Measurements from ENCODE around the gene CITED2. TPM values are rescaled to one million over a fixed set of nuclear protein-coding genes. Genes with fewer than 3 reads are reported as not detected.

The CITED2 gene
- total and polyA plus RNA-seq, 2 of the 8 experiments (the other 6 are each of a cell fraction or from before 2014, with no cell fraction given) = 89.1 to 115 TPM

- FAIRE-seq (no peak), DNase-seq (ENCODE audit: low read depth in 1 of 2, low spot score in 2 of 2) (no peak)
- no peak overlapping the region for H3K4me2 ChIP-seq (ENCODE audit: insufficient read depth in 1 of 2, low read depth in 2 of 2, low read length in 2 of 2)
- H3K4me1 ChIP-seq (replicated peaks in 1 of 4; ENCODE audit: control insufficient read depth in 3 of 4, insufficient read depth in 4 of 4, low read length in 3 of 4) = no peaks in the 10 kb centered on the region
- H3K79me2 ChIP-seq (ENCODE audit: control insufficient read depth in 1 of 2, insufficient read depth in 2 of 2, low read length in 2 of 2) = no peaks in the 10 kb centered on the region
- no peak overlapping the region for H4K8ac ChIP-seq (ENCODE audit: extremely low read depth, insufficient read depth, low read length)
- H3K27me3 ChIP-seq (replicated peaks in 1 of 4; ENCODE audit: control insufficient read depth in 3 of 4, extremely low read depth in 1 of 4, insufficient read depth in 3 of 4, low read length in 3 of 4) = no peaks in the 10 kb centered on the region
- no peak overlapping the region for H3K23ac ChIP-seq (ENCODE audit: insufficient read length)
- H3K36me3 ChIP-seq (ENCODE audit: control insufficient read depth in 2 of 4, insufficient read depth in 4 of 4, low read length in 3 of 4) = no peaks in the 10 kb centered on the region
- no peak overlapping the region for H3K56ac ChIP-seq (replicated peaks; ENCODE audit: insufficient read length, low read depth, low read length)
- no peak overlapping the region for H2BK12ac ChIP-seq (ENCODE audit: low read depth, low read length)
- H4K20me1 ChIP-seq (replicated peaks in 1 of 2; ENCODE audit: control insufficient read depth in 1 of 2, insufficient read depth in 2 of 2, low read length in 2 of 2) = no peaks in the 10 kb centered on the region
- H3K9me3 ChIP-seq (ENCODE audit: insufficient read depth in 2 of 2, low read depth in 1 of 2, low read length in 1 of 2) = no peaks in the 10 kb centered on the region
- H2BK120ac ChIP-seq (replicated peaks; ENCODE audit: low read depth, low read length) = no peak overlapping the region
- no peak overlapping the region for H3K18ac ChIP-seq (ENCODE audit: extremely low read depth, low read length)
- no peak overlapping the region for H3K4me3 ChIP-seq (ENCODE audit: extremely low read depth in 1 of 4, insufficient read depth in 2 of 4, low read depth in 3 of 4, low read length in 4 of 4)
- no peak overlapping the region for H2AFZ ChIP-seq (ENCODE audit: low read length)
- no peak overlapping the region for H2BK15ac ChIP-seq (ENCODE audit: low read length)
- no peak overlapping the region for H2BK5ac ChIP-seq (ENCODE audit: low read depth, low read length)
- CTCF ChIA-PET (ENCODE audit: partially characterized antibody) = interaction anchor here (0.6 to 1.1 kb wide), 3 partner anchors 75 to 85 kb away, joined by 3 read pairs; no protein-coding TSS in a partner anchor
- POLR2A ChIA-PET (ENCODE audit: partially characterized antibody) = interaction anchor here (0.7 to 1.4 kb wide), 2 partner anchors 10 to 21 kb away, joined by 3 to 4 read pairs; no protein-coding TSS in a partner anchor
- no peak overlapping the region for H4K91ac ChIP-seq (replicated peaks; ENCODE audit: insufficient read length, low read length)
- H3K27ac ChIP-seq (ENCODE audit: low read depth, low read length) = no peak overlapping the region
- no peaks in the 10 kb centered on the region for H3K79me1 ChIP-seq (ENCODE audit: low read depth, low read length)
- no peak overlapping the region for H2BK20ac ChIP-seq (ENCODE audit: low read length)
- H3K9ac ChIP-seq (replicated peaks in 1 of 4; ENCODE audit: extremely low read depth in 1 of 4, low read depth in 3 of 4, low read length in 3 of 4) = no peak overlapping the region
- no peak overlapping the region for H3K14ac ChIP-seq (ENCODE audit: insufficient read length)
- no peak overlapping the region for H4K5ac ChIP-seq (ENCODE audit: insufficient read length, low read depth, low read length)
- whole genome bisulfite sequencing, 2 experiments (ENCODE audit: extremely low coverage in 1 of 2, insufficient coverage in 1 of 2, insufficient read length in 1 of 2, insufficient replicate concordance in 2 of 2, low coverage in 1 of 2, low lambda C conversion rate in 2 of 2, missing lambda C conversion rate in 1 of 2) = 85% methylated on average over 5 of the region's 5 CpGs; no CpG with 5 or more reads in 1 of the 2 experiments
- H2AK5ac ChIP-seq (ENCODE audit: low read depth, low read length) = no peak overlapping the region
- no peak overlapping the region for H3K4ac ChIP-seq (replicated peaks; ENCODE audit: insufficient read length, low read depth, low read length)
- no peaks in the 10 kb centered on the region for H3K23me2 ChIP-seq (ENCODE audit: low read depth, low read length)
- TF ChIP-seq KDM1A (IDR thresholded peaks at IDR 0.05; ENCODE audit: borderline replicate concordance, low read length) (no peak), NANOG (IDR thresholded peaks at IDR 0.05; ENCODE audit: insufficient read depth, low read depth, low read length, poor library complexity, severe bottlenecking) (no peak), SIRT6 (IDR thresholded peaks at IDR 0.05; ENCODE audit: low read length) (no peak)
Observed at GRCh38 chr6:139334806-139335446, 39.5 kb downstream of the CITED2 start.
